Measurements from ENCODE around the gene ADGRD1. TPM values are rescaled to one million over a fixed set of nuclear protein-coding genes. Genes with fewer than 3 reads are reported as not detected.
A peak's percentile ranks its signal among the peaks of the same experiment; 100 is the strongest.

Gene ADGRD1
- total RNA-seq, 6 experiments from 2014 or later, result not detected

GRCh38 chr12:131132118-131132892, 178.6 kb downstream of the ADGRD1 start:
- Mint-ChIP-seq H3K27me3 (ENCODE audit: insufficient read depth) (no peaks in the 10 kb centered on the region; the same call in 1 of the 2 replicates), H3K4me1 (ENCODE audit: low read depth) (no peaks in the 10 kb centered on the region; the same call in 1 of the 2 replicates), H3K36me3 (ENCODE audit: low read depth) (no peaks in the 10 kb centered on the region), H3K4me3 (no peak overlapping the region), H3K27ac (no peak overlapping the region), H3K9me3 (peaks cover 38% of the 10 kb centered on the region)
- TF ChIP-seq CTCF (IDR thresholded peaks at IDR 0.05), result peak; percentile 69
- DNase-seq, result no peak

- H3K4me1 Mint-ChIP-seq (ENCODE audit: low read depth), result no peaks in the 10 kb centered on the region; the same call in 1 of the 2 replicates
- no peak for TF ChIP-seq CTCF (IDR thresholded peaks at IDR 0.05)
- no peak overlapping the region for H3K27ac Mint-ChIP-seq
- H3K9me3 Mint-ChIP-seq, result peaks cover 39% of the 10 kb centered on the region
- H3K27me3 Mint-ChIP-seq (ENCODE audit: insufficient read depth), result no peaks in the 10 kb centered on the region; the same call in 1 of the 2 replicates
- no peak for DNase-seq
- peaks cover 3% of the 10 kb centered on the region; the same call in 1 of the 2 replicates for H3K36me3 Mint-ChIP-seq (ENCODE audit: low read depth)
- H3K4me3 Mint-ChIP-seq, result no peak overlapping the region
Observed at GRCh38 chr12:131133015-131133905, 179.6 kb downstream of the ADGRD1 start.

DNA sequence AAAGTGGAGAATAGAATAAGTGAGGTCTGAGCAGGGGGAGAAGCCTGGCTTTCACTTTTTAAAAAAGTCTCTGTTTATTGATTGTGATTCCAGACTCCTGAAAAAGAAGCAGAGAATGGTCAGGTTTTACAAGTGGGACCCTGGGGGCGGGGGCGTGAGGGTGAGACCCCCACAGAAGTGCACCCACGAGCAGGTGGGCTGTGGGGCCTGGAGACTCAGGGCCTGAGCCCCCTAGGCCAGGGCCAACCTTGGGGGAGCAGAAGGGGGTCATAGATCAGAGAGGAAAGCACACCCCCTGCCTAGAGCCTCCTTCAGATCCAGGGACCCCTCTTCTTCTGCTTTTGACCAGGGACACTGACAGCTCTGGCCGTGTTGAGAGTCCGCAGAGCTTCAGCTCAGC, 180.3 kb downstream of the ADGRD1 start:
- no peak for TF ChIP-seq CTCF (IDR thresholded peaks at IDR 0.05)
- Mint-ChIP-seq H3K4me1 (ENCODE audit: low read depth) (no peaks in the 10 kb centered on the region; the same call in 1 of the 2 replicates), H3K27me3 (ENCODE audit: insufficient read depth) (no peaks in the 10 kb centered on the region; the same call in none of the 2 replicates)

DNA sequence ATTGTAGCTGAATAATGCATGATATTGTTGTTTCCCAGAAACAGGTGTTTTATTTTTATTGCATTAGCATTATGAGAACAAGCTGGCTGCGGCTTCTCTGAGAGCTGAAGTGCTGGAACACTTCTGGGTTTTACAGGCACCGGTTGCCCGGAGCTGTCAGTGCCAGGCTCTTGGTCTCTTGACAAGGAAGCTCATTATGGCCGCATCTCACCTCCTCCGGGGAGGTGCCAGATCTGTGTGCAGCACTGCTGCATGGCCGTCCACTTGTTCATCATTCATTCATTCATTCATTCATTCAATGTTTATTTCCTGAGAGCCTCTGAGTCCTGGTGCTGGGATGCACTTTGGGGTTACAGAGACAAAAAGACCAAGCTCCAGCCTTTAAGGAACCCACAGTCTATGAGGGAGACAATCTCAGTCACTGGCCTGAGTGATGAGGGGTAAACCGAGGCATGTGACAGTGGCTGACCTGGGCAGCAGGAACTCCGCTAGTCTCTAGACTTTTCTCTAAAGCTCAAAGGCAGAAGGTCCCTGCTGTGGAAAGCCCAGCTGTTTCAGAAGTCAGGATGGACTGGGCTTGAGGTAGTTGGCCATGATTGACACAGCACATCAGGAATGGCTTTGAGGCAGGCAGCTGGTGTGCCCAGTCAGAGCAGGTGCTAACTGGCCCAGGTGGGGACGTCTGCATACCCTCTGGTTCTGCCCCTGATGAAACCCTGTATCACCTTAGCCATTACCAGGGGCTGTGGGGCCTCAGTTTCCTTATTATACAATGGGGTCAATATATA, 181.0 kb downstream of the ADGRD1 start:
- no peaks in the 10 kb centered on the region; the same call in 1 of the 2 replicates for H3K4me1 Mint-ChIP-seq (ENCODE audit: low read depth)
- peaks cover 3% of the 10 kb centered on the region; the same call in 1 of the 2 replicates for H3K36me3 Mint-ChIP-seq (ENCODE audit: low read depth)
- DNase-seq, result no peak
- no peak for TF ChIP-seq CTCF (IDR thresholded peaks at IDR 0.05)
- peaks cover 39% of the 10 kb centered on the region for H3K9me3 Mint-ChIP-seq
- H3K4me3 Mint-ChIP-seq, result no peak overlapping the region
- H3K27me3 Mint-ChIP-seq (ENCODE audit: insufficient read depth), result no peaks in the 10 kb centered on the region; the same call in none of the 2 replicates
- no peak overlapping the region for H3K27ac Mint-ChIP-seq

More for the DNA sequence above, 180.3 kb downstream of the ADGRD1 start:
- H3K9me3 Mint-ChIP-seq, result peaks cover 40% of the 10 kb centered on the region
- H3K27ac Mint-ChIP-seq, result no peak overlapping the region
- H3K36me3 Mint-ChIP-seq (ENCODE audit: low read depth), result peaks cover 3% of the 10 kb centered on the region; the same call in 1 of the 2 replicates
- no peak overlapping the region for H3K4me3 Mint-ChIP-seq
- DNase-seq, result no peak

DNA sequence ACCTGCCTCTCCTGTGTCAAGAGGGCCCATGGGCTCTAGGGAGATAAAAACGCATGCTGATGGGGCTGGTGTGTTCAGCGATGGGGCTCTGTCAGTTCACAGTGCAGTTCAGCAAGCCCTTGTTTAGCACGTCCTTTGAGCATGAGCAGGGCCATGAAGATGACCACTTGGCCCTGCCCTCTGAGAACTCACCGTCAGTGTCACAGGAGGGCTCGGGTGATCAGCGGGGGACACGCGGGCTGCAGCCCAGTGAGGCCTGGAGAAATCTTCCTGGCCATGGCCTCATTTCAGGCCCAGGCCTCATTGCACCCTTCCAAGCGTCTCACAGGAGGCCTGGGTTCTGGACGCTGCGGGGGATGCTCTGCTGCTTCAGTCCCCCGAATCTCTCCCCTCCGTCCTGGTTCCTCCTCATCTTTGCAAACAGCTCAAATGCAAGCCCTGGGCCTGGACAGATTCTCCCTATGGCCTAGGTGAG, 181.6 kb downstream of the ADGRD1 start:
- H3K9me3 Mint-ChIP-seq, result peaks cover 41% of the 10 kb centered on the region
- DNase-seq, result no peak
- no peak for TF ChIP-seq CTCF (IDR thresholded peaks at IDR 0.05)
- no peaks in the 10 kb centered on the region; the same call in none of the 2 replicates for H3K27me3 Mint-ChIP-seq (ENCODE audit: insufficient read depth)
- H3K36me3 Mint-ChIP-seq (ENCODE audit: low read depth), result peaks cover 3% of the 10 kb centered on the region; the same call in 1 of the 2 replicates
- H3K4me3 Mint-ChIP-seq, result no peak overlapping the region
- H3K27ac Mint-ChIP-seq, result no peak overlapping the region
- H3K4me1 Mint-ChIP-seq (ENCODE audit: low read depth), result no peaks in the 10 kb centered on the region
